HCT116 (cell line): ENCODE results near the gene ATG9A. TPM values are rescaled to one million over a fixed set of nuclear protein-coding genes. Genes with fewer than 3 reads are reported as not detected.

Source experiments
- ATAC-seq: fragments of 200-7000 bp; cut with Tn5 transposase; 2 replicates; pipeline ENCODE4 v1.9.1; 2020; ENCODE audit warnings: mild to moderate bottlenecking, moderate library complexity
- BruUV-seq: library from RNA; stranded (reverse); fragments of 400-500 nt; replicated peaks from 2 replicates; lab custom pipeline; 2021; lab: Mats Ljungman, UMichigan
- CTCF ChIA-PET: fragments of 300-600 bp; sonication (Branson Sonifier 250); formaldehyde crosslinking; loops from one replicate; lab custom pipeline; 2021; ENCODE audit warnings: antibody characterized with exemption; lab: Charles Lee
- POLR2A ChIA-PET: fragments of 300-600, 350-600 bp; sonication (Branson Sonifier 250); formaldehyde crosslinking; loops from one replicate; lab custom pipeline; 2021; ENCODE audit warnings: antibody characterized with exemption; lab: Charles Lee
- RAD21 ChIA-PET, 2 experiments: fragments of 300-600 bp; sonication (Branson Sonifier 250); formaldehyde crosslinking; loops; one replicate each; lab custom pipeline; 2023; ENCODE audit warnings: low total read pairs in 2 of 2; ENCODE audit not compliant: uncharacterized antibody in 2 of 2, unreplicated experiment in 2 of 2, low non-redundant PET in 1 of 2; lab: Charles Lee
- DNase-seq: peaks from one replicate; pipeline ENCODE4 v3.0.0-alpha.2; 2010; ENCODE audit warnings: low read depth, low spot score
- H2AFZ ChIP-seq: fragments of 200-600 bp; shearing (Covaris generic), sonication (generic); 2 replicates; pipeline ENCODE4 v1.6.1; 2017; ENCODE audit warnings: low read depth, mixed run types, mixed read lengths, antibody characterized with exemption, low read length; ENCODE audit not compliant: poor library complexity, severe bottlenecking
- H3K27ac ChIP-seq: 2 replicates; pipeline ENCODE4 v1.5.1; 2012; ENCODE audit warnings: low read depth, low read length
- H3K27me3 ChIP-seq: fragments of 200-600 bp; sonication (generic); 2 replicates; pipeline ENCODE4 v1.6.1; 2016; ENCODE audit warnings: mixed run types, low read length, mixed read lengths; ENCODE audit not compliant: insufficient read depth
- H3K36me3 ChIP-seq, 2 experiments: fragments of 200-500 bp in 1 of 2; fragments of 200-600 bp in 1 of 2; sonication (Bioruptor generic) in 1 of 2; sonication (generic) in 1 of 2; 2 replicates each; pipeline versions ENCODE4 v1.5.1 to v1.6.1; 2014 to 2016; ENCODE audit warnings: low read length in 2 of 2, inconsistent platforms in 1 of 2, mixed read lengths in 1 of 2, mixed run types in 1 of 2; ENCODE audit not compliant: insufficient read depth in 2 of 2, control insufficient read depth in 1 of 2
- H3K4me1 ChIP-seq, 2 experiments: fragments of 200-600 bp in 1 of 2; sonication (generic) in 1 of 2; 2 replicates each; pipeline versions ENCODE4 v1.5.1 to v1.6.1; 2012 to 2017; ENCODE audit warnings: low read length in 2 of 2, inconsistent platforms in 1 of 2, mild to moderate bottlenecking in 1 of 2, mixed read lengths in 1 of 2, mixed run types in 1 of 2, moderate library complexity in 1 of 2; ENCODE audit not compliant: insufficient read depth in 2 of 2, control insufficient read depth in 1 of 2
- H3K4me2 ChIP-seq: fragments of 200-600 bp; sonication (generic); 2 replicates; pipeline ENCODE4 v1.6.1; 2017; ENCODE audit warnings: mixed run types, low read length, mixed read lengths
- H3K4me3 ChIP-seq, 2 experiments: fragments of 200-600 bp in 1 of 2; sonication (generic) in 1 of 2; replicated peaks in 1 of 2; 2 replicates each; pipeline ENCODE4 v1.5.1; 2011 to 2016; ENCODE audit warnings: low read length in 2 of 2, control low read depth in 1 of 2, low read depth in 1 of 2, mild to moderate bottlenecking in 1 of 2, mixed read lengths in 1 of 2, mixed run types in 1 of 2
- H3K79me2 ChIP-seq: fragments of 200-600 bp; sonication (generic); 2 replicates; pipeline ENCODE4 v1.6.1; 2017; ENCODE audit warnings: mild to moderate bottlenecking, mixed run types, low read length, moderate library complexity, mixed read lengths; ENCODE audit not compliant: insufficient read depth
- H3K9ac ChIP-seq: fragments of 200-600 bp; sonication (generic); 2 replicates; pipeline ENCODE4 v1.6.1; 2016; ENCODE audit warnings: low read length, mixed read lengths
- H3K9me2 ChIP-seq: fragments of 200-600 bp; sonication (generic), shearing (Covaris generic); 2 replicates; pipeline ENCODE4 v1.6.1; 2017; ENCODE audit warnings: mixed run types, mild to moderate bottlenecking, moderate library complexity; ENCODE audit not compliant: insufficient read depth
- H3K9me3 ChIP-seq, 2 experiments: fragments of 200-500 bp in 1 of 2; fragments of 200-600 bp in 1 of 2; sonication (Bioruptor generic) in 1 of 2; sonication (generic) in 1 of 2; 2 replicates each; pipeline ENCODE4 v1.6.1; 2014 to 2017; ENCODE audit warnings: low read length in 2 of 2, mixed read lengths in 2 of 2, inconsistent platforms in 1 of 2, low read depth in 1 of 2, mild to moderate bottlenecking in 1 of 2, mixed run types in 1 of 2, moderate library complexity in 1 of 2; ENCODE audit not compliant: control insufficient read depth in 1 of 2, insufficient read depth in 1 of 2
- H4K20me1 ChIP-seq: fragments of 200-600 bp; sonication (generic), shearing (Covaris generic); 2 replicates; pipeline ENCODE4 v1.6.1; 2017; ENCODE audit warnings: mixed run types, mild to moderate bottlenecking, moderate library complexity; ENCODE audit not compliant: insufficient read depth
- ATF3 ChIP-seq: IDR thresholded peaks from 2 replicates; pipeline ENCODE4 v1.6.1; 2012
- CTCF ChIP-seq, 3 experiments: fragments of 200-600 bp in 1 of 3; sonication (generic) in 1 of 3; IDR thresholded peaks in 2 of 3; conservative IDR thresholded peaks in 1 of 3; 2 replicates each; pipeline ENCODE4 v1.5.1; 2012 to 2017; ENCODE audit warnings: low read depth in 2 of 3, low read length in 2 of 3, antibody characterized with exemption in 1 of 3, borderline replicate concordance in 1 of 3, control low read depth in 1 of 3, mild to moderate bottlenecking in 1 of 3, mixed read lengths in 1 of 3, mixed run types in 1 of 3, moderate library complexity in 1 of 3; ENCODE audit not compliant: insufficient read depth in 1 of 3
- EZH2 ChIP-seq: fragments of 200-600 bp; sonication (generic); IDR thresholded peaks from 2 replicates; pipeline ENCODE4 v1.6.1; 2017; ENCODE audit warnings: antibody characterized with exemption, mixed run types
- EZH2phosphoT487 ChIP-seq: fragments of 200-600 bp; IDR thresholded peaks from 2 replicates; pipeline ENCODE4 v1.6.1; 2018; ENCODE audit warnings: antibody characterized with exemption, borderline replicate concordance
- FOSL1 ChIP-seq: IDR thresholded peaks from 2 replicates; pipeline ENCODE4 v1.6.1; 2012; ENCODE audit warnings: low read depth
- POLR2AphosphoS5 ChIP-seq: IDR thresholded peaks from 2 replicates; pipeline ENCODE4 v1.6.1; 2011; ENCODE audit warnings: mild to moderate bottlenecking, low read depth, low read length, moderate library complexity
- SIN3A ChIP-seq: IDR thresholded peaks from 2 replicates; pipeline ENCODE4 v1.6.1; 2012; ENCODE audit warnings: low read depth
- SRF ChIP-seq: IDR thresholded peaks from 2 replicates; pipeline ENCODE4 v1.6.1; 2012; ENCODE audit warnings: low read depth
- ZFX ChIP-seq: fragments of 450-650 bp; IDR thresholded peaks from 2 replicates; pipeline ENCODE4 v1.6.1; 2017
- intact Hi-C: fragments of 100-400 bp; cut with micrococcal nuclease; formaldehyde crosslinking; loops from 2 replicates; pipeline ENCODE4 v1.10.0; 2022
- total RNA-seq: library from RNA; stranded (reverse); gene quantifications from one replicate; pipeline ENCODE4 v1.2.1, GENCODE V29; 2021; ENCODE audit not compliant: unreplicated experiment

ATG9A gene
- total RNA-seq, 1 experiment from 2014 or later: 51.8 TPM

- TF ChIP-seq SIN3A (no peak), FOSL1 (no peak)
These were observed 18.5 kb upstream of the ATG9A start (continued) for GRCh38 chr2:219247678-219248642.

- H2AFZ ChIP-seq: no peak overlapping the region
- DNase-seq (no peak), ATAC-seq (no peak)
- TF ChIP-seq EZH2: no peak
- no peak for TF ChIP-seq ZFX
- no peak for TF ChIP-seq EZH2phosphoT487
- TF ChIP-seq POLR2AphosphoS5: no peak
- TF ChIP-seq ATF3: no peak
- no peak for TF ChIP-seq SRF
- no peak for TF ChIP-seq CTCF (IDR thresholded peaks at IDR 0.05 in 2 of 3, conservative IDR thresholded peaks at IDR 0.05 in 1 of 3; ENCODE audit: borderline replicate concordance in 1 of 3, insufficient read depth in 1 of 3, low read depth in 2 of 3, low read length in 2 of 3)
- ChIA-PET POLR2A (interaction anchor here (2.5 kb wide), 1 partner anchor 18 kb away, joined by 7 read pairs; the partner anchor contains the start of genes ANKZF1 and ATG9A), RAD21 (no interaction called here), CTCF (interaction anchor here (1.0 to 2.6 kb wide), 3 partner anchors 33 to 349 kb away, joined by 3 to 19 read pairs (median 3); partner anchors contain the start of gene DNAJB2)
- H3K36me3 ChIP-seq: peaks cover 3 to 5% of the 10 kb centered on the region in 2 experiments; a peak in 2 of 4 replicates
- H3K27me3 ChIP-seq: no peaks in the 10 kb centered on the region
- no peaks in the 10 kb centered on the region for H3K9me3 ChIP-seq
- peak overlapping the region; percentile 80 to 96 for H3K4me3 ChIP-seq
- BruUV-seq: no TSS peak
- H3K27ac ChIP-seq: no peak overlapping the region
- intact Hi-C loops: no loop called here
- peaks cover 29 to 44% of the 10 kb centered on the region in 2 experiments for H3K4me1 ChIP-seq
- H3K4me2 ChIP-seq: peak overlapping the region; percentile 87
- H3K79me2 ChIP-seq: peaks cover 17% of the 10 kb centered on the region; the same call in 1 of the 2 replicates
- H4K20me1 ChIP-seq: no peaks in the 10 kb centered on the region
- peak overlapping the region; percentile 82; the same call in 1 of the 2 replicates for H3K9ac ChIP-seq
- H3K9me2 ChIP-seq: no peaks in the 10 kb centered on the region
These were observed 17.1 kb upstream of the ATG9A start for GRCh38 chr2:219246559-219246958.
